ENCODE results near the gene PLA2G4E.

PLA2G4E gene

DNA sequence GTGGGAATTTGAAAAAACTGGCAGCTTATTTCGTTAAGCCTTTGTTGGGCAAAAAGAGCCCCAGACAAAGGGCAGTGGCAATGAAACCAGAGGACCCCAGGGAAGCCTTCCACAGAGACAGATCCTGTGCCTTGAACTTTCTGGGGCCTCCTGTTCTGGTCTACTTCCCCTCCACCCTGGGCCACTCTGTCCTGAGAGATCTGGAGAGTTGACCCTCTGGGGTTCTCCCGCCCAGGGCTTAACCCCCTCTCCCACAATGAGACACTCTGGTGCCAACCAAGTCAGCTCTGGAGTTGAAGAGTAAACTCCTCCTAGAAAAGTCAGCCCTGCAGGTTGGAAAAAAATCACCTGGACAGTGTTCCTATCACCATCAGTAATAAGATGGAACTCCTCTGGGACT is 69.3 kb downstream of the PLA2G4E start:
- no peak for DNase-seq

DNA sequence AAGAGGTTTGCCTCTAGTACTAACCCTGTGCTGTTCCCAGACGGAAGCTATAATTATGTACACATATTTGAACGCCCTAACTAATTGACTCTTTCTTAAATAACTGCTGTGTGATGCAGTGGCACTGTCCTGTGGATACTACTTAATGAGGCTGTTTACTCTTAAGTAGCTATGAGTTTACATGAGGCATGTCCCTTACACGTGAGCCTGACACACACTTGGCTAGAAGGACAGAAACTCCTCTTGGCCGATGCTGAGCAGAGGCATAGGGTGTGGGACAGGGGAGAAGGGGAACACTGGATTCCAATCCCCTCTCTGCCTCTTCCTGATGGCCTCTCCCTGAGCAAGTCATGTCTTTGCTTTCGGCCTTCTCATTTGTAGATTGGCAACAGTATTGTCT is 70.4 kb downstream of the PLA2G4E start:
- no peak for DNase-seq

GRCh38 chr15:41950127-41950483 is 70.7 kb downstream of the PLA2G4E start:
- no peak for DNase-seq

- DNase-seq, result no peak
Measured at GRCh38 chr15:41949401-41950126, 71.3 kb downstream of the PLA2G4E start.

DNA sequence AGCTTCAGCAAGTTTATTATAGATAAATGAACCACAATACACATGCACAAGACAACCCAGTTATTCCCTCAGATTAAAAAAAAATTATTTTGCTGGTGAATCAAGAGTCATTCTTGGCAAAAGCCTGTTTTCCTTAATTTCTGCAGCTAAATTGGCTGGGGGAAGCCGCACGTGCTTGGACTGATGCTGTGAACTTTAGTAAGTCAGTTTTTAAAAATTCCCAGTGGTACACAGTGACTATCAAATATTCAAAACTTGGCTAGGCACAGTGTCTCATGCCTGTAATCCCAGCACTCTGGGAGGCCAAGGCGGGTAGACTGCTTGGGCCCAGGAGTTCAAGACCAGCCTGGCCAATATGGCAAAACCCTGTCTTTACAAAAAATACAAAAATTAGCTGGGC is 72.4 kb downstream of the PLA2G4E start:
- DNase-seq, result no peak

- DNase-seq, result no peak
Measured at GRCh38 chr15:41946970-41947369, 73.9 kb downstream of the PLA2G4E start.

GRCh38 chr15:41945731-41946130 is 75.1 kb downstream of the PLA2G4E start:
- DNase-seq, result no peak

GRCh38 chr15:41945221-41945620 is 75.6 kb downstream of the PLA2G4E start:
- no peak for DNase-seq

DNA sequence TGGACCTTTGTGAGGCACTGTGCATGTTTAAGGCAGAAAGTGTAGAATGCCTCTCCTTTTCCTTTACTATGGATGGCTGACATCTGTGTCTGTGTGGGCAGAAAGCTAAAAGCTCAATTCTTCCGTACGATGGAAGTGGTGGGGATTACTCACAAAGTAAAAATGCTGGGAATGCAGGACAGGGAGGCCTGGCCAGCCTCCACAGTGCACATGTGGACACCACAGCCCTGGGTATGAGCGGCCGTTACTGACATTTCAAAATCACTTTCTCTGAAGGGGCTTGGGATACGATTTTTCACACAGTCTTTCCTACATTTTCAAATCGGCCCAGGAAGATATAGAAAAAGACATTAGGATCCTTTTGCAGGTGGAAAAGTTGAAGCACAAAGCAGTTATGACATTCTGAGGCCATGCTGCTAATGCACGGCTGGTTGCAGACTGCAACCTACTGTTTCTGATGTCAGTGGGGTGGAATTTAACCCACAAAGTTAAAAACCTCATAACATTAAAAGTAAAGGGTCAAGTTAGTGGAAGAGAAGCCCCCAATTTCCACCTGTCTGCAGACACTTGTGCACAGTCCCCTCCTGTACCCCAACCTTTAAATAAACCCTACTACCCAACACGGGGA is 76.4 kb downstream of the PLA2G4E start:
- no peak for DNase-seq

GRCh38 chr15:41943543-41944312 is 77.1 kb downstream of the PLA2G4E start:
- no peak for DNase-seq

- DNase-seq, result no peak
Measured at GRCh38 chr15:41942886-41943285, 78.0 kb downstream of the PLA2G4E start.

- no peak for DNase-seq
Measured at GRCh38 chr15:41941644-41942415, 79.0 kb downstream of the PLA2G4E start.

DNA sequence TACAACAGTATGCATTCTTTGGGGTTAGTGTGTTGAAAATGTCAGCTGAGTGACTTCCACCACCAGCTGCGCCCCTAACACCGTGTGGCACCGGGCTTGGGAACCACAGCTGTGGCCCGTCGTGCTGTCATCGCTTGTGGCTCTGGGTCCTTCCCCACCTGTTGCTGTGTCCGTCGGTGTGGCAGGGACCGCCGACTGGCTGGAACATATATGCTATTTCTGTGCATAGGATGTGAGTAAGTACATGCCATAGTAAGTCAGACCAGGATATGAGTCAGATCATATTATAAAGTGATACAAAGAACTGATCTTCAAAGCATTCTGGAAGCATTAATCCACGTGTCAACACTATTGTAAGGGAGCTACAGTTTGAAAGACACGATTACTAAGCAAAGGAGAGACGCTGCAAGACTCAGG is 80.4 kb downstream of the PLA2G4E start:
- DNase-seq, result peak in 1 of 2 donors; percentile 59

GRCh38 chr15:41939986-41940385 is 80.9 kb downstream of the PLA2G4E start:
- DNase-seq, result no peak

DNA sequence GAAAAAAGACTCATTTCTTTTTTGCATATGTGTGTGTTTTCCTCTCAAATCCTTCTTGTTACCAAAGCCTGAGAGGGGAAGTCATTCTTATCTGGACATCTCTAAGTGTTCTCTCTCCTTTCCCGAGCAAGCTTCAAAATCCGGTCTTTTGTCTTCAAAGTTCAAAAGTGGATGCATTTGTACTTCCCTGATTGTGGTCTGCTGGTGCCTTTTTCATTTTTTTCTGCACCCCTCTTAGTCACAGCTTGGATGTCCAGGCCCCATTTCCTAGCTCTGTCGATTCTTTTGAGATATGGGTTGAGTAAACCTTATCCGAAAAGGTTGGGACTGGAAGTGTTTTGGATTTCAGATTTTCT is 83.3 kb downstream of the PLA2G4E start:
- DNase-seq, result peak in 1 of 2 donors; percentile 56

DNA sequence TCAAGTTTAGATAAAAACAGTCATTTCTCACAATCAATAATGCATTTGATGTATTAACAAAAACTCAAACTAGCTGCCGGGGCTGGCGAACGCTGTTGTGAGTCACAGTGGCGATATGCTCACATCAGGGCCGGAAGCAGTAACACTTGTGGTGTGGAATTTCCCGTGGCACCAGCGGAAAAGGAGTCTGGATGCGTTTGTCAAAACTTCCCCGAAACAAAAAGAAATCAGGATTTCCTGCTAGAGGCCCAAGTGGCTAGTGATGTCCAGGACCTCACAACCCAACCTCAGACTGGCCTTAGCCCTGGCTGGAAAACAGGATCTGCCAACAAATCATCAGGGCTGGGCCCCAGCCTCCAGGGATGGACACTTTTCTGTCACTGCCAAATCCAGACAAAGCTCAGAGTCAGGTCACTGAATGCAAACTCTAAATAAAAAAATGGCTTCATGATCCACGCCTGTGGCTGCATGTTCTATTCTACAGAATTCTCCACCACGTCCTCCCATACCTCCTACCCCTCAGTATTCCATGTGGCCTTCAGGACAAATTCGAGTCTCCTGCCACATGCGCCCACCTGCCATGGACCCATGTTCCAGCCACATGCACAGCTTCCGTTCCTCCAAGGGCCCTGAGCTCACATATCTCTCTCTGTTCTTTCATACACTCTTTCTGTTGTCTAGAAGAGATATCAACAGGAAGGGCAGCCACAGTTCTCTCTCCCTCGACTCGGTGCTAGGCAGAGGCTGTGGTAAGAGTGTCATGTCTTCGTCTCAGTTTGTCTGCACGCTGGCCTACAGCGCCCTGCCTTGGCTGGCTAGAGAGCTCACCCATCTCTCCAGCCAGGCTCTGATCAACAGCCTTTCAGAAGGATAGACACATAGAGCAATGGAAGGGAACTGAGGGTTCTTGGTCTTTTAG is 83.9 kb downstream of the PLA2G4E start:
- no peak for DNase-seq

DNA sequence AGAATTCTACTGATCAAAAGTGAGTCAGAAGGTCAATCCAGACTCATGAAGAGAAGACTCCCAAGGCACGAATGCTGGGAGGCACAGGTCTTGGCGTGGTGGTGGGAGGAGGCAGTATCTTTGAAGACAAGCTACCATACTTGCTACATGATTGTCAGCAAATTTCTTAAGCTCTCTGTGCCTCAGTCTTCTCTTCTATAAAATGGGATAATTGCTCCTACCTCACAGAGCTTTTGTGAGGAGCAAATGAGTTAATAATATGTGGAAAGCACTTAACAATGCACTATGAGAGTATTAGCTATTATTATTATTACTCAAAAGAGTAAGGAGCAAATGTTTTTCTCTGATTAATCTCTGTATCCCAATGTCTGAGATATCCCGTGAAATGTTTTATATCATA is 84.7 kb downstream of the PLA2G4E start:
- no peak for DNase-seq

- no peak for DNase-seq
Measured at GRCh38 chr15:41935566-41936020, 85.2 kb downstream of the PLA2G4E start.

DNA sequence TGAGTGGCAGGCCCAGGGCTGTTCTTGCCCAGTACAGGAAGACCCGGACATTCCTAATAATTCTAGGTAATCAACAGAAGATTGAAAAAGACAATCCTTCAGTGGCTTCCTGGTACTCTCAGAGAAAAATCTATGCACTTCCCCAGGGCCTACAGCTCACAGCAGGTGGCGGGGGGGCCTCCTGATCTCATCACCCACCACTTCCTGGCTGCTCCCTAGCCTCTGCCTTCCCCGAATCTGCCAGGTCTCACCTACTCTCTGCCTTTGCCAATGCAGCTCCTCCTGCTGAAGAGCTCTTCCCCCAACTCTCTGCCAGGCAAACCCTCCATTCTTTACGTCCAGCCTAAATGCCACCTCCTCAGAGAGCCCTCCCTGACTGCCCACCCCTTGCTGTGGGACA is 86.0 kb downstream of the PLA2G4E start:
- DNase-seq, result peak in 1 of 2 donors; percentile 32

GRCh38 chr15:41933771-41934170 is 87.1 kb downstream of the PLA2G4E start:
- no peak for DNase-seq

- no peak for DNase-seq
Measured at GRCh38 chr15:41933326-41933725, 87.5 kb downstream of the PLA2G4E start.

Data from bone marrow (tissue), 2 donors.